ENCODE results near the gene TGIF2.

Gene TGIF2

GRCh38 chr20:36591854-36592641, 18.7 kb downstream of the TGIF2 start:
- Histone ChIP-seq H3K27ac (peak overlapping the region; percentile 59), H3K36me3 (ENCODE audit: control insufficient read depth, insufficient read depth, low read length) (no peaks in the 10 kb centered on the region), H3K79me2 (no peaks in the 10 kb centered on the region), H3K4me1 (peaks cover 10% of the 10 kb centered on the region), H3K9me3 (ENCODE audit: control insufficient read depth, low read length) (no peaks in the 10 kb centered on the region), H3K4me2 (ENCODE audit: low read length) (peak overlapping the region; percentile 8), H2AFZ (peak overlapping the region; percentile 25), H3K27me3 (ENCODE audit: control insufficient read depth, insufficient read depth, low read length) (no peaks in the 10 kb centered on the region), H3K9ac (no peak overlapping the region), H3K4me3 (ENCODE audit: low read depth, low read length) (no peak overlapping the region)
- peak; percentile 51 for TF ChIP-seq CTCF (IDR thresholded peaks at IDR 0.05)

- H3K9ac ChIP-seq: no peak overlapping the region
- no peak overlapping the region for H3K4me2 ChIP-seq (ENCODE audit: low read length)
- no peaks in the 10 kb centered on the region for H3K36me3 ChIP-seq (ENCODE audit: control insufficient read depth, insufficient read depth, low read length)
- no peaks in the 10 kb centered on the region for H3K9me3 ChIP-seq (ENCODE audit: control insufficient read depth, low read length)
- no peaks in the 10 kb centered on the region for H3K27me3 ChIP-seq (ENCODE audit: control insufficient read depth, insufficient read depth, low read length)
- H3K27ac ChIP-seq: no peak overlapping the region
- H3K79me2 ChIP-seq: no peaks in the 10 kb centered on the region
- H3K4me3 ChIP-seq (ENCODE audit: low read depth, low read length): no peak overlapping the region
- peaks cover 10% of the 10 kb centered on the region for H3K4me1 ChIP-seq
- TF ChIP-seq CTCF (IDR thresholded peaks at IDR 0.05): no peak
- no peak overlapping the region for H2AFZ ChIP-seq
Measured at GRCh38 chr20:36593347-36593929, 20.0 kb downstream of the TGIF2 start.

GRCh38 chr20:36599912-36600345, 26.5 kb downstream of the TGIF2 start:
- no peak overlapping the region for H2AFZ ChIP-seq
- no peaks in the 10 kb centered on the region for H3K27me3 ChIP-seq (ENCODE audit: control insufficient read depth, insufficient read depth, low read length)
- peaks cover under 1% of the 10 kb centered on the region for H3K4me1 ChIP-seq
- H3K9ac ChIP-seq: no peak overlapping the region
- no peak overlapping the region for H3K27ac ChIP-seq
- H3K4me2 ChIP-seq (ENCODE audit: low read length): no peak overlapping the region
- no peaks in the 10 kb centered on the region for H3K9me3 ChIP-seq (ENCODE audit: control insufficient read depth, low read length)
- no peak overlapping the region for H3K4me3 ChIP-seq (ENCODE audit: low read depth, low read length)
- no peaks in the 10 kb centered on the region for H3K79me2 ChIP-seq
- H3K36me3 ChIP-seq (ENCODE audit: control insufficient read depth, insufficient read depth, low read length): no peaks in the 10 kb centered on the region
- no peak for TF ChIP-seq CTCF (IDR thresholded peaks at IDR 0.05)

GRCh38 chr20:36601540-36601939, 28.1 kb downstream of the TGIF2 start:
- Histone ChIP-seq H3K9me3 (ENCODE audit: control insufficient read depth, low read length) (no peaks in the 10 kb centered on the region), H3K27me3 (ENCODE audit: control insufficient read depth, insufficient read depth, low read length) (no peaks in the 10 kb centered on the region), H2AFZ (no peak overlapping the region), H3K4me3 (ENCODE audit: low read depth, low read length) (no peak overlapping the region), H3K4me2 (ENCODE audit: low read length) (no peak overlapping the region), H3K4me1 (peaks cover 3% of the 10 kb centered on the region), H3K9ac (no peak overlapping the region), H3K27ac (no peak overlapping the region), H3K79me2 (peaks cover 7% of the 10 kb centered on the region), H3K36me3 (ENCODE audit: control insufficient read depth, insufficient read depth, low read length) (no peaks in the 10 kb centered on the region)
- no peak for TF ChIP-seq CTCF (IDR thresholded peaks at IDR 0.05)

All from parathyroid adenoma (tissue), 2 donors.